HG03280 (cell line): ENCODE measurements around the gene RANBP1.

ENCODE experiments used
- ATAC-seq: cut with Tn5 transposase; IDR thresholded peaks from one replicate; pipeline ENCODE4 v1.9.1; 2021; ENCODE audit warnings: mild to moderate bottlenecking, moderate library complexity; ENCODE audit not compliant: unreplicated experiment

RANBP1 gene

DNA sequence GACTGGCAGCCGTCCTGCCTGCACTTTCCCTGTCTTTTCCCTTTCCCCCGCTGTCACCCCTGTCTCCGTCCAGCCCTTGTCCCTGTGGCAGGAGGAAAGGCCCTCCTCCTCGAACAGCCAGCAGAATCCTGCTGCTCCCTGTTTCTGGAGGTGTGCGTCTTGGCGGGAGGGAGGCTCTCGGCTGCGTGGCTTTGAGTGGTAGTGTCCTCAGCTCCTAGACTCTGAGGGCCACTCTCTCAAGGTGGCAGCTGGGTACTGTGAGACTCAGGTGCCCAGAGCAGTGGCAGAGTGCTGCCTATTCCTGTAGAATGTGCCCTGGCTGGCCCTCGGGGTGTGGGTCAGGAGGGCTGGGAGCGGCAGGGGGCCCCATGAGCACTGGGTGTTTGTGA lies 9.1 kb upstream of the RANBP1 start:
- ATAC-seq = no peak

DNA sequence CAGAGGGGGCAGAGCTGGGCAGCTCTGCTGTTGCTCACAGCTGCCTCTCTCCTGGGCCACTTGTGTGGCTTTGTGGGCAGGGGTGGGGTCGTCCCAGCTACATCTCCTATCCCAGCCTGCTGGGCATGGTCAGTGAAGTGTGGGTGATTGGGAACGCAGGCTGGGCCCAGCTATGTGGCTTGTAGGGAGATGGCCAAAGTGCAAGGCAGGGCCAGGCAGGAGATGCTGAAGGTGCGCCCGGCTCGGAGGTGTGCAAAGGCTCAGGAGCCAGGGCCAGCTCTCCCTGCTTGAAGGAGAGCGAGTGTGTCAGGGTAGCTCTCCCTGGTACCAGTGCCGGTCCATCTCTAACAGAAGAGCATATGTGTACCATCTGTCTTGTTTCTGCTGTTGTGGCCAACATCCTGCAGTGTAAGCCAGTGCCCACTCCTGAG lies 8.4 kb upstream of the RANBP1 start:
- no peak for ATAC-seq

- no peak for ATAC-seq
Measured at GRCh38 chr22:20107951-20108756, 7.8 kb upstream of the RANBP1 start.

DNA sequence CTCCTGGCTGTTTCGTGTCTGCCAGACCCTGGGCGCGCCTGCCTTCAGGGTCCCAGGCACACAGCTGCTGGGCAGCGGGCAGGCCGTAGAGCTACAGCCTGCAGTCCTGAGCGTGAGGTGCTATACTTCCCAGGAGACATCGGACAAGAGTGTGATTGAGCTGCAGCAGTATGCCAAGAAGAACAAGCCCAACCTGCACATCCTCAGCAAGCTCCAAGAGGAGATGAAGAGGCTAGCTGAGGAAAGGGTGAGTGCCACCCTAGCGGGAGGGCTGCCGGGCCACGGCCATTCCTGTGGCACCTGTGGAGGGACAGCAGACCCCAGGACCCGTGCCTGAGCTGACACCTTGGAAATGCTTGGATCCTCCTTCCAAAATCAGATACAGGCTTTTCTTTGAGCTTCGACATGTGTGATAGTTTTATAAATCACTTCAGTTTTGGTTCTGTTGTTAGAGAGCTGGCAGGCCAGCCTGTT lies 7.1 kb upstream of the RANBP1 start:
- no peak for ATAC-seq

DNA sequence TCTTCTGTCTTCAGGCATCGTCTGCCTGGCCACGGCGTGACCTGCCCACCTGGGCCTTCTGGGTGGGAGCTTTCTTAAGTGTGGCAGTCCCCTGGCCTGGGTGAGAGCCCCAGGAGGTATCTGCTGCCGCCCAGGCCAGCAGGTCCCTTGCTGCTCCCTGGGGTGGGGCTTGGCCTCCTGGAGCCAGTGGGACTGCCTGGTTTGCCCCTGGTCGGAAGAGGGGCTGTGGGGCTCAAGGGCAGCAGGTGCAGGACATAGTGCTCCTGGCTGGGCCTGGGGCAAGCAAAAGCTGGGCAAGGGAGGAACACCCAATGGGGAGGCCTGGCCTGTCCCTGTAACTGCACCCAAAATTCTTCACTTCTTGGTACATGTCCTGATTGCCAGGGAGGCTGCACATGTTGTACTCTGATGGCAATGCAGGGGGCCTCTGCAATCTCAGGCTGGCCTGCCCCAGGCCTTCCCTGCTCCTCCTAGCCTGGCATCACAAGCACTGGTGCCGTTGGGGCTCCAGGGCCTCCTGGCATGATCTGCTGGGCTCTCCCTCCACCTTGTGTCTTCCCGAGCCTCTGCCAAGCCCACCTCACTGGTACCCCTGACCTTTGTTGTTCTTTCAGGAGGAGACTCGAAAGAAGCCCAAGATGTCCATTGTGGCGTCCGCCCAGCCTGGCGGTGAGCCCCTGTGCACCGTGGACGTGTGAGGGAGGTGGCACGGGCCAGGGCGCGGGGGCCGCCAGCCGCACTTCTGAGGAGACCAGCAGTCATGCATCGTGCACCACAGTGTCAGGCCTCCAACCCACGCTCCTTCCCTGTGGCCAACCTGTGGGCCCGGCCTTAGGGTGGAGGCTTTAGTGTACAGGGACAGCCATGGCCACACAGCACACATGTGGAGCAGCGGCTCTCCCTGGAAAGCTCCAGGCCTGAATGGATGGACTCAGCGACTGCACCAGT lies 6.2 kb upstream of the RANBP1 start:
- no peak for ATAC-seq

DNA sequence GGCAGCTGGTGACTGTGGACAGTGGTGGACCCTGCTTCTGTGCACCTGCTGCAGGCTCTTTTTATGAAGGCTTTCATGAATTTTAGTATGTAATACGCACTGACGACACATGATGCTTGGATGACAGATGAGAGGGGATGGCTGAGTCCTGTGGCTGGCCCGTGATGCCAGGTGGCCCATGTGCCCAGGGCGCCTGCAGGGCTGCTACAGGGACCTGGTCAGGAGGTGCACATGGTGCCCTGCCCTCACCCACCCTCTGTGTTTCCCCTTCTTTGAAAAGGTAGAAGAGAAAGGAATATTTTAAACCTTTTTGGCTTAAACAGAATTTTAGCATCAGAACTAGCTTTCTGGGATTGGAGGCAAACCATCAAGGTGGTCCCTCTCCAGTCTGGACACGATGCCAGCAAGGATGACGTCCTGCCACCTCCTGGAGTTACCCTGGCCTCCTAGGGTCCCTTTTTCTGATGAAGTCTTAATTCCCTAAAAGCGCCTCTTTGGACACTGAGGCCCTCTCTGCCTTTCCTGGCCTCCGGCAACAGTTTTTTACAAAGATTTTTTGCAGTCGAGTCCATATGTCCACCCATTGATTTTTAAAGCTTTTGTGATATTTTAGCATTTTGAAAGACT lies 5.4 kb upstream of the RANBP1 start:
- no peak for ATAC-seq

- no peak for ATAC-seq
Measured at GRCh38 chr22:20111045-20111688, 4.7 kb upstream of the RANBP1 start.

DNA sequence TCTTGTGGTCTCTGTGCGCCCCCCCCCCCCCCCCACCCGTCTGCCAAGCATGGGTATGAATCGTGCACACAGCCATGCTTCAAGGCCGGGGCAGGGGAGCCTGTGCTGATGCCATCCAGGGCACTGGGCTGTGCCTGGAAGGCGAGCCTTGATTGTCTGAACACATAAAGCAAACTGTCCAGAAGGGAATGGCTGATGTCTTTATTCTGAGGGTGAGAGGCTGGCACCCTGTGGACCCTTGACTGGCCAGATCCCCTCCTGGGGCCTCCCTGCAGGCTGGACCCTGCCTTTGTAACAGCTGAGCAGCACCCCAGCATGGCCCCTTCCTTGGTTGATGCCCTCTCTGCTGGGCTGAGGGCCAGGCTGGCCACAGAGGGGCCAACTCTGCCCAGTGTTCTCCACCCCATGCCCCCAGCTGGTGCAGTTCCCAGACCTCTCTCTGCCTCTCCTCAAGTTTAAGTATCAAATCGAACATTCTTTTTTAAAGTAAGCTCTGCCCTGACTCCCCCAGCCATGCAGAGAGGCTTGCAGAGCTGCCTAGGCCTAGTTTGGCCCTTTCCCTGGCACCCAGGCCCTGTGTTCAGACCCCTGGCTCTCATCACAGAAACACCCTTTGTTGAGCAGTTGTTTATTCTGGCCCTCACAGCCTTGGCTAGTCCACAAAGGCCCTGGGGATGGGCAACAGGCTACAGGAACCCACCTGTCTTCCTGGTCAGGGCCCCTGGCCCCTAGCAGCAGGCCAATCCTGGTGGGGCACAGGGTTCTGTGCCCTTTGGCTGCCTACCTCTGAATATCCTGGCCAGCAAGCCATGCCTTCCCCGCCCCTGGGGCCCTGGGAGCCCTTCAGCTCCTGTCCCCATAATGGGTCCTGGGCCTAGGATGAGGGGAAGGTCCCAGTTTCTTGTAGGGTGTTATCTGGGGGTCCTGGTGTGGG lies 3.9 kb upstream of the RANBP1 start:
- no peak for ATAC-seq

DNA sequence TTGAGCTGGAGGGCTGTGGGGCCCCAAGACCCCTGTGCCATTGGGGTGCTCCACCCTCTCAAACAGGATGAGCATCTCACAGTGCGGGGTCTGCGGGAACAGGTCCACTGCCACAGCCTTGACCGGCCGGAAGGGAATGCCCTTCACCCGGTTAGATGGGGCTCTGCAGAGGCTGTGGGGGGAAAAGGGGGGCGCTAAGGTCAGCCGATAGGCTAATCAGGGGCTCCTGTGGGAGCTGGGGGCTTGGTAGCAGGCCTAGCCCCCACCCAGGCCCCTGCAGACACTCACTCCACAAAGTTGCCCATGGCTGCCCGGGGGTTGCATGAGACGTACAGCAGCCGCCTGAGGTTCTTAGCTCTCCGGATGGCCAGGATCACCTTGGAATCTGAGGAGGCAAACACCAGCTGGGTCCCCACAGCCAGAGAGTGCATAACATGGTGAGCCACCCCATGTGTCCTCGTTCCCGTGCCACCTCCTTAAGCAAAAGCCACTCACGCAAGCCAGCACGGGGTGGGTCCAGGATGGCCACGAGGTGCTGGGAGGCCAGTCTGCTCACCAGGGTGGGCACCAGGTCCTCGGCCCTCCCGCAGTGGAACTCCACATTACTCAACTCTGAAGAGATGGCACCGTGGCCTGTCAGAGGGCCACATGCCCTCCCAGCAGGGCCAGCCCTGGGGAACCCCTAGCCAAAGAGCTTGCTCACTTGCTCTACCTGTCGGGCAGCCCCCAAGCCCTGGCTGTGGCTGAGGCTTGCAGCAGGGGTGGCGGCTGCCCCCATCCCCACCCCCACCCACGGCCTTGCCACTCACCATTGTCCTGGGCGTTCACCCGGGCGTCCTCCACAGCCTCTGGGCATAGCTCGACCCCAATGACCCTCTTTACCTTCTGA lies 3.0 kb upstream of the RANBP1 start:
- ATAC-seq = no peak

- no peak for ATAC-seq
Measured at GRCh38 chr22:20113551-20114310, 2.2 kb upstream of the RANBP1 start.

GRCh38 chr22:20114506-20115475 lies 1.1 kb upstream of the RANBP1 start:
- no peak for ATAC-seq

GRCh38 chr22:20116376-20116950 lies 559 bp downstream of the RANBP1 start:
- ATAC-seq = no peak

DNA sequence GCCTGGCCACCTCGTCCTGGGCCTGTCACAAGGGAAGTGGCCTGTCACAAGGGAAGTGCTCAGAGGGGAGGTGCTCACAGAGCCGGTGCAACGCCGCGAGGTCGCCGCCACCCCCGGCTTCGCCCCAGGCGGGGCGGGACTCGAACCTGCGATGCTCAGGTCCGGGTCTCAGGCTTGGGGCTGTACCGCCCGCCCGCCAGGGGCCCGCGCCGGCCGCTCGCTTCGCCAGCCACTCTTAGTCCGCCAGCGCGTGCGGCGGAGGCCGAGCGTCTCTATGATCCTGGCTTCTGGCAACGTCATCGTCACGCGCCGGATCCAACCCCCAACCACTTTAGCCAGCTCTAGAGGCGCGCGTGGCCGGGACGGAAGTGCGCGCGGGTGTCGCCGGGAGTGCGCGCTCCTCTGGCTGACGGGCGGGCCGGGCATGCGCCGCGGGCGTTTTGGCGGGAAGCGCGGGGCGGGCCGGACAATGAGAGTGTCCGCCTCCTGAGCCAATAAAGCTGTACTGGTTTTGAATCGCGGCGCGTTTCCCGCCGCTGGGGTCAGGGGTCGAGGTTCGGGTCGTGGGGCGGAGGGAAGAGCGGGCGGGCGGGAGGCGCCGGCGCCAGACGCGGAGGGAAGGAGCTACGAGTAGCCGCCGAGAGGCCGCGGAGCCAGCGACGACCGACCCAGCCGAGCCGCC lies 1.2 kb downstream of the RANBP1 start, which contains the start of gene TRMT2A:
Gene TRMT2A, minus strand, starts transcription at position 276 of the 682 bp plus-strand sequence. CDS start 320 bp downstream, outside the sequence.
- ATAC-seq = peak; percentile 80

DNA sequence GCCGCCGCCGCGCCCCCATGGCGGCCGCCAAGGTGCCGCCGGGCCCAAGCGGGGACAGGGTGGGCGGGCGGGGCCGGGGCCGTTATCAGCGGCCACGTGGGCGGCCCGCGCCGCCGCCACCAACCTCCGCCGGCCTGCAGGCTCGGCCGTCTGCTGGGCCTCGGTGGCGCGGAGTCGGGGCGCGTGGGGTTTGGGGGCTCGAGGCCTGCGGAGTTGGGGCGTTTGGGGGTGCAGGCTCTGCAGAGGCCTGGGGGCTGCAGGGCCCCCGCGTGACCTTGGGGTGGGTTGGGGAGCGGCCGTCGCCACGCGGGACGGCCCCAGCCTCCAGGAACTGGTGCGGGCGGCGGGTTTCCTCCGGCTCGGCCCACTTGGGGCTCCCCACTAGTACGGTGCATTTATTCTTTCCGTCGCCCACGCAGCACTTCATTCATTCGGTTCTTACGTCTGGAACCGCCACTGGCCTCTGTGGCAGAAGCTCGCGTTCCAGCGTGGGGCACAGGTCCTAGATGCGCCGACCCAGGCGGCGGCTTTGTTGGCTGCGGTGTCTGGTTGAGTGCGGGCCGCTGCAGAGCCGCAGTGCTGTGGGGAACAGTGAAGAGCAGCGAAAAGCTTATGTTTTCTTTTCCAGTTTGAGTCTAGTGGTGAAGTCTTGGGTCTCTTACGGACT lies 1.9 kb downstream of the RANBP1 start:
- ATAC-seq = peak; percentile 34
